ENCODE results near the gene TMEM18. TPM values are rescaled to one million over a fixed set of nuclear protein-coding genes. Genes with fewer than 3 reads are reported as not detected.

Gene TMEM18
- total RNA-seq, 1 experiment from 2014 or later = 19.0 TPM

- Mint-ChIP-seq H3K27ac (ENCODE audit: unreplicated experiment) (no peak overlapping the region), H3K9me3 (ENCODE audit: low read depth, unreplicated experiment) (peaks cover 6% of the 10 kb centered on the region), H3K36me3 (ENCODE audit: insufficient read depth, unreplicated experiment) (no peaks in the 10 kb centered on the region), H3K4me3 (ENCODE audit: low read depth, unreplicated experiment) (no peak overlapping the region), H3K4me1 (ENCODE audit: low read depth, unreplicated experiment) (no peaks in the 10 kb centered on the region), H3K27me3 (ENCODE audit: unreplicated experiment) (no peaks in the 10 kb centered on the region)
- CTCF ChIA-PET = no interaction called here
- intact Hi-C loops (cut with micrococcal nuclease; ENCODE audit: unreplicated experiment) = no loop called here
- BruUV-seq (replicated peaks) = no TSS peak
- no peak for DNase-seq
- TF ChIP-seq, protein P1, sequence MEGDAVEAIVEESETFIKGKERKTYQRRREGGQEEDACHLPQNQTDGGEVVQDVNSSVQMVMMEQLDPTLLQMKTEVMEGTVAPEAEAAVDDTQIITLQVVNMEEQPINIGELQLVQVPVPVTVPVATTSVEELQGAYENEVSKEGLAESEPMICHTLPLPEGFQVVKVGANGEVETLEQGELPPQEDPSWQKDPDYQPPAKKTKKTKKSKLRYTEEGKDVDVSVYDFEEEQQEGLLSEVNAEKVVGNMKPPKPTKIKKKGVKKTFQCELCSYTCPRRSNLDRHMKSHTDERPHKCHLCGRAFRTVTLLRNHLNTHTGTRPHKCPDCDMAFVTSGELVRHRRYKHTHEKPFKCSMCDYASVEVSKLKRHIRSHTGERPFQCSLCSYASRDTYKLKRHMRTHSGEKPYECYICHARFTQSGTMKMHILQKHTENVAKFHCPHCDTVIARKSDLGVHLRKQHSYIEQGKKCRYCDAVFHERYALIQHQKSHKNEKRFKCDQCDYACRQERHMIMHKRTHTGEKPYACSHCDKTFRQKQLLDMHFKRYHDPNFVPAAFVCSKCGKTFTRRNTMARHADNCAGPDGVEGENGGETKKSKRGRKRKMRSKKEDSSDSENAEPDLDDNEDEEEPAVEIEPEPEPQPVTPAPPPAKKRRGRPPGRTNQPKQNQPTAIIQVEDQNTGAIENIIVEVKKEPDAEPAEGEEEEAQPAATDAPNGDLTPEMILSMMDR (IDR thresholded peaks at IDR 0.05; ENCODE audit: unreplicated experiment) = no peak
These were observed 54.8 kb downstream of the TMEM18 start for GRCh38 chr2:622357-622756.

GRCh38 chr2:621303-622099 lies 55.7 kb downstream of the TMEM18 start:
- Mint-ChIP-seq H3K4me1 (ENCODE audit: low read depth, unreplicated experiment) (no peaks in the 10 kb centered on the region), H3K36me3 (ENCODE audit: insufficient read depth, unreplicated experiment) (no peaks in the 10 kb centered on the region), H3K27ac (ENCODE audit: unreplicated experiment) (no peak overlapping the region), H3K9me3 (ENCODE audit: low read depth, unreplicated experiment) (peaks cover 6% of the 10 kb centered on the region), H3K27me3 (ENCODE audit: unreplicated experiment) (no peaks in the 10 kb centered on the region), H3K4me3 (ENCODE audit: low read depth, unreplicated experiment) (no peak overlapping the region)
- no TSS peak for BruUV-seq (replicated peaks)
- intact Hi-C loops (cut with micrococcal nuclease; ENCODE audit: unreplicated experiment) = no loop called here
- CTCF ChIA-PET = no interaction called here
- TF ChIP-seq, protein P1 (IDR thresholded peaks at IDR 0.05; ENCODE audit: unreplicated experiment) = no peak
- DNase-seq = no peak

- Mint-ChIP-seq H3K36me3 (ENCODE audit: insufficient read depth, unreplicated experiment) (no peaks in the 10 kb centered on the region), H3K9me3 (ENCODE audit: low read depth, unreplicated experiment) (peaks cover 6% of the 10 kb centered on the region), H3K4me3 (ENCODE audit: low read depth, unreplicated experiment) (no peak overlapping the region), H3K4me1 (ENCODE audit: low read depth, unreplicated experiment) (no peaks in the 10 kb centered on the region), H3K27ac (ENCODE audit: unreplicated experiment) (no peak overlapping the region), H3K27me3 (ENCODE audit: unreplicated experiment) (no peaks in the 10 kb centered on the region)
- TF ChIP-seq, protein P1 (IDR thresholded peaks at IDR 0.05; ENCODE audit: unreplicated experiment) = no peak
- CTCF ChIA-PET = no interaction called here
- DNase-seq = no peak
- intact Hi-C loops (cut with micrococcal nuclease; ENCODE audit: unreplicated experiment) = no loop called here
- no TSS peak for BruUV-seq (replicated peaks)
These were observed 56.5 kb downstream of the TMEM18 start for GRCh38 chr2:620471-621302.

DNA sequence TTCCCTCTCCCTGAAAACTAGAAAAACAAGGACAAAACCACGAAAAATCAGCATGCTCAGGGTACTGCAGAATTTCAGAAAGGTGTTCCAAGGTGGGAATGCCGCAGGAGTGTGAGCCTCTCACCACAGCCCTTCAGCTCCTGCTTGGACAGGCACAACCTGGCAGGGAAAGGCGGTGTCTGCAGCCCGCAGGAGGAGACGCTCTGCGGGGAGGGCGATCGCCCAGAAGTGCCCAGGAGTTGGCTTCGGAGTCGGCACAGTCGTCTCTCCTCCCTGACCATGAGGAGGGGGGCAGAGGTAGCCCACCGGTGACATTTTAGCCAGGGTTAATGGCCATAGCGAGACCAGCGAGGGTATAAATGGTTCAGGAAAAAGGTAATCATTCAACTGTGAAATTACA lies 57.2 kb downstream of the TMEM18 start:
- DNase-seq = no peak
- peaks cover 6% of the 10 kb centered on the region for H3K9me3 Mint-ChIP-seq (ENCODE audit: low read depth, unreplicated experiment)
- TF ChIP-seq, protein P1 (IDR thresholded peaks at IDR 0.05; ENCODE audit: unreplicated experiment) = no peak
- intact Hi-C loops (cut with micrococcal nuclease; ENCODE audit: unreplicated experiment) = no loop called here
- H3K27me3 Mint-ChIP-seq (ENCODE audit: unreplicated experiment) = no peaks in the 10 kb centered on the region
- H3K4me1 Mint-ChIP-seq (ENCODE audit: low read depth, unreplicated experiment) = no peaks in the 10 kb centered on the region
- BruUV-seq (replicated peaks) = no TSS peak
- H3K36me3 Mint-ChIP-seq (ENCODE audit: insufficient read depth, unreplicated experiment) = no peaks in the 10 kb centered on the region
- no peak overlapping the region for H3K27ac Mint-ChIP-seq (ENCODE audit: unreplicated experiment)
- H3K4me3 Mint-ChIP-seq (ENCODE audit: low read depth, unreplicated experiment) = no peak overlapping the region
- CTCF ChIA-PET = no interaction called here

Data from Calu3 (cell line).